GM20431 (cell line): ENCODE results near the gene RSPH1.

Source experiments
- in situ Hi-C: fragments of 300-500 bp; cut with MseI, MboI; formaldehyde crosslinking; loops from one replicate; pipeline ENCODE4 v1.15.0; 2020; ENCODE audit warnings: low sequenced_read_pairs; ENCODE audit not compliant: unreplicated experiment

Gene RSPH1

DNA sequence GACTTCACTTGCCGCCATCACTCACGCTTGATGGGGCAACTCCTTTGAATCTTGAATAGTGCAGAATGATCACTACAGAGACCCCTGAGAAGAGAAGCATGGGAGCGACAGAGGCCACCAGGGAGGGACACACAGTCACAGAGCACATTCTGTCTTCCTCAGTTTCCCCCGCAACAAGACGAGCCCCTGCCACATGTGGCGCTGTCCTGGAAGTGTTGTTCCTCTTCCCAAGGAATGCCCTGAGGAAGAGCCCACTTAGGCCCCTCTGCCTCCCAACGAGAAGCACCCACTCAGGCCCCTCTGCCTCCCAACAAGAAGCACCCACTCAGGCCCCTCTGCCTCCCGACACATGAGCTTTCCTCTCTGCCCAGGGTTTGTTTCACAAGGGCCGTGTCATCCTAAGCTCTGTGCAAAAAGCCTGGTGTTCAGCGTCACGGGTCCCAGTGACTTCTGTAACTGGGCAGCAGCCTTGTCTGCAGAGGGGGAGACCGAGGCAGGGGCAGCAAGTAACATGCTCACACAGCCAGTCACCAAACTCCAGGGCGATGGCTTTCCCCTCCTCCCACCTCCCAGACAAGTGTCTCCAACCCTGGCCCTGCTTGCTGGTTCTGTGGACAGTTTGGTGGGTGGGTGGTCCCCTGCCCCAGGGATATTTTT is 37.4 kb upstream of the RSPH1 start:
- in situ Hi-C loops = no loop called here

DNA sequence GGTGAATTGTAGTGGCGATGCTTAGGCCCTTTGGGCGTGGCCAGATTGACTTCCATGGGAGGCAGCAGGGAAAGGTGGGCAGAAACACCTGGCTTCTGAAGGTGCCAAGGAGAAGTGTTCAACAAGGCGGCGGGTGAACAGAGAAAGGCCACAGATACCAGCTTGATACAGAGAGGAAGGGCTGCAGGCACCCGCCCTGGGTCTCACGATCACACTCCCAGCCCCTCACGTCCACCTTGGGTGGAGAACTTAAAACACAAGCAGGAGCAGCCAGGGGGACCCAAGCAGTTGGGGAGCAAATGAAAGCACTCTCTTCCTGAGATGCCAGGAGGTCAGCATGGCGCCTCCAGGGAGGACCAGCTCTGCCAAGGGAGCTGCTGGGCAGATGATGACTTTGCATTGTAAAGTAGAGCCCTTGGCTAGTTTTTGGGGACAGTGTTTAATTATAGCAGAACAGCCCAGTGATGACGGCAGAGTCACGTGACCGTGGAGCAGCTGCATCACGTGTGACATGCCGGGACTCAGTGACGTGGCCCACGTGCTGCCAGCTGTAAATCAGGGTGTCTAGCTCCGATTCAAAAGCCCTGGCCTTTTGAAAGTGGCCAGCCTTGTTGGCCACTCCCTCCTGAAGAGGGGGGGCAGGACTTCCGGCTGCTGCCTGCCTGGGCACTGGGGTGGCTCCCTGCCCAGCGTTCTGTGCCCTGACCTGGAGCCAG is 36.6 kb upstream of the RSPH1 start:
- in situ Hi-C loops = no loop called here

DNA sequence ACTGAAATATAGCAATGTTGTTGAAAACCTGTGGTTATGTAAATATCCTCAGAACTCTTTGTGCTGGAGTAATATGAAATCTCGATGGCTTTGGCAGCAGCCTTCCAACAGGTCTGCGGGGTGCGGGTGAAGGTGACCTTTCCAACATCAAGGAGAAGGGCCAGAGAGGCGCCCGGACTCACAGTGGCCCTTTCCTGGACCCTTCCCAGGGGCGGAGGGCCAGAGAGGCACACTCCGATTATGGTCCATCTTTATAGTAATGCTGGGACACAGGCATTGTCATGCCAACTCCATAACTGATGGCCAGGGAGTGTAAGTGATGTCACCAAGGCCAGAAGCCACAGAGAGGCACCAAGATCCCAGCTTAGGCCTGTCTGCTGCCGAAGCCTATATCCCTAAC is 35.7 kb upstream of the RSPH1 start:
- in situ Hi-C loops = no loop called here

DNA sequence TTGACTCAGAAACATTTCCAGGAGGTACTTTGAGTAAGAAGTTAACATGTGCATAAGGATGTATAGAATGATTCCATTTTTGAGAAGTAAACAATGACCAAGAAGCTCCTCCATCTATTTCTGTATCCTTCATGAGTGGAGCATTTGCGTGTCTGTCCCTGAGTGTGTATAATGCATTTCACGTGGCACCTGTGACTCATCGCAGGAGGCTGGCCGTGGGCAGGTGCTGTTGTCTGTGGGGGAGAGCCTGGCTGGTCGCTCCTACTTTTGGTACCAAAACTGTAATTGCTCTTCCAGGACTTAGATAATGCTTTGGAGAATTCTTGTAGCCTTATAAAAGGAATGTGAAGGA is 34.1 kb upstream of the RSPH1 start:
- in situ Hi-C loops = no loop called here

DNA sequence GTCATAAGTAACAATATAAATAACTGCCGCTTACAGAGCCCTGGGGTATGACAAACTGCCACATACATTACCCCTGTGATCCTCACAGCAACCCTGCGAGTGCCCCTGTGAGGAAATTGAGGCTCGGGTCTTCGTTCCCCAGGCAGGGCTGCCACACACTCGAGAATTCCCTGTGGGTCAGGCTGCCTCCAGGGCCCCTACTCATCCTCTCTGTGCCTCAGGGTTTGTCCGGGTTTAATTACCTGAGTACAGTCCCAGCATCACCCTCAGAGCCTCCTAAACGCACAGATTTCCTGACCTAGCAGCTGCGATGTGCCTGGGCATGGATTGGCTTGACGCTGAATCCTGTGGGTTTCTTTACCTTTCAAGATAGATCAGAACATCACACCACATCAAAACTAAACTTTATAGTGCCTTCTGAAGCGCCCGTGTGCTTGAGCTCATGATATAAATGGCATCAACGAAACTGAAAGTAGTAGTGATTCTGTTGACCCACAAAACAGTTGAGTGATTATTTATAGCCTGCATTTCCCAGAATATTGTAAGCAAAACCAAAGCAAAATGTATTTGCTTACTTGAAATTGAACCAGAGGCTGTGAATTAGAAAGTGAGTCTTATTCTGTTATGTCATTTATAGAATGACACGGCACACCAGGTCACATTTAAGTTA is 31.6 kb upstream of the RSPH1 start:
- in situ Hi-C loops = no loop called here

DNA sequence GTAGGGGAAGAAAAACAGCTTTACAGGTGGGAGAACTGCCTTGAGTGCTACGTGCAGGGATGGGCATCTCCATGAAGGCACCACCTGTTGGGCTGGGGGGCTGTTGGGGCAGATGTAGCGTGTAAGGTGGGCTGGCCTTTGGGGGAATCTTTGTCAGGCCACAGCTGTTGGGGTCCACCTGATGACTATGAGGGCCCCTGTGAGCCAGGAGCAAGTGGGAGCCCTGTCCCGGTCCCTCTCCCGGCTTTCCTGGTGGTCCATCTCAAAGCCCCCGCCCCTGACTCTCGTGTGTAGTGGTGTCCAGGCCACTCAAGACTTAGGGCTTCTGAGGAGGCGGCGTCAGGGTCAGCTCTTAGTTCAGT is 31.1 kb upstream of the RSPH1 start:
- in situ Hi-C loops = no loop called here

DNA sequence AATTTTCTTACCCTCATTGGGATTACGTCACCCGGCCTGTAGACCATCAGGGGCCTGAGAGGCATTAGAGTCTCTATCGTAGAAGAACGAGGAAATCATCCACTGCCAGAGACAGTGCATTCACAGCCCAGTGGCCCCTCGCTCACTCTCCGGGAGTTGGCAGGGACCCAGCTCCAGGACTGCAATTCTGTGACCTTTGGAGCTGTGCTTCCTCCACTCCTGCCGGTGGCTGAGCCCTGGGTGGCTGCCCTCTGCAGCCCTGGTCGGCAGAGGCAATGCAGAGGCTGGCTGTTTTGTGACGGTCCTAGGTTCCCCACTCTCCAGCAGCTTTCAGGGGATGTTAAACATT is 30.3 kb upstream of the RSPH1 start:
- in situ Hi-C loops = no loop called here

DNA sequence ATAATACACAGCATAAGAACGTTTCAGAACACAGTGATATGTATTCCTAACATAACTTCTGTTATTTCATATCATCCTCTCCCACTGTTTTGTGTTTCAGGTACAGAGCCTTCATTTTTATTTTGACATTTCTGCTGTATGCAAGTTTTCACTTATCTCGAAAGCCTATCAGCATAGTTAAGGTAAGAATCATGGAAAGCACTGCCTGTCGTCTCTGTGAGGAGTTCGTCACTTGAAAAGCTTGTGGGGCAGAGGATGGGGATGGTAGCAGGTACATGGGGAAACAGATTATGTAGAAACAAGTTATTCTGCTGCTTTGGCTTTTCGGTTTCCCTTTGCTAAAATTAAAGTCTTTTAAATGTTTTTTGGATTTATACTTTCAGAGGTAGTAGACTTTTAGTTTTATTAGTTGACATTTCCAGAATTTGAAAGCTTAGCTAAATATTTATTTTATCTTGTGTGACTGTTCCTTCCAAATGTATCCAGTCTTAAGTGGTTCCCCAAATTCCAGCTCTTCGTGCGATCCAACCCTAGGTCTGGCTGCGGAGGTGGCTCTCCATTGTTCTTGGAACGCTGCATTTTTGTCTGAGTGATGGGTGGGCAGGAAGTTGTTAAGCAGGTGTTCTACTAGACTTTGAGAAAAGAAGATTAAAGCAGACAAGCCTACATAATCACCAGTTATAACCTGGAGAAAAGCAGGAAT is 29.8 kb upstream of the RSPH1 start:
- in situ Hi-C loops = no loop called here

DNA sequence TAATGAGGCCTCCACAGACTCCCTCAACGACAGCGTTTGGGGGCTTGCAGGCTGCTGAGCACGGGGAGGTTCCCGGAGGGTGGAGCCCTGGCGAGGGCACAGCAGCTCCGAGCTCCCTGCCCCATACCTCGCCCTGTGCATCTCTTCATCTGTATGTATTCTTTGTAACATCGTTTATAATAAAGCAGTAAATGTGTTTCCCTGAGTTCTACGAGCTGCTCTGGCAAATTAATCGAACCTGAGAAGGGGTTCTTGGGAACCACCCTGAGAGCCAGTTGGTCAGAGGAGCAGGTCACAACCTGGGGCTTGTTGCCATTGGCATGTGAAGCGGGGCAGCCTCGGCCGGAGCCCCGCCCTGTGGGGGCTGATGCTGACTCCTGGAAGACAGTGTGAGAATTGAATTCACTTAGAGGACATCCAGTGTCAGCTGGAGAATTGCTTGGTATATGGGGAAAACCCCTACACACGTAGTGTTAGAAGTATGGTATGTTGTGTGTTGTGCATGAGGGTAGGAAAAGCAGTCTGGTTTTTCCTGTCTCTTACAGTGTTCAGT is 29.1 kb upstream of the RSPH1 start:
- in situ Hi-C loops = no loop called here

DNA sequence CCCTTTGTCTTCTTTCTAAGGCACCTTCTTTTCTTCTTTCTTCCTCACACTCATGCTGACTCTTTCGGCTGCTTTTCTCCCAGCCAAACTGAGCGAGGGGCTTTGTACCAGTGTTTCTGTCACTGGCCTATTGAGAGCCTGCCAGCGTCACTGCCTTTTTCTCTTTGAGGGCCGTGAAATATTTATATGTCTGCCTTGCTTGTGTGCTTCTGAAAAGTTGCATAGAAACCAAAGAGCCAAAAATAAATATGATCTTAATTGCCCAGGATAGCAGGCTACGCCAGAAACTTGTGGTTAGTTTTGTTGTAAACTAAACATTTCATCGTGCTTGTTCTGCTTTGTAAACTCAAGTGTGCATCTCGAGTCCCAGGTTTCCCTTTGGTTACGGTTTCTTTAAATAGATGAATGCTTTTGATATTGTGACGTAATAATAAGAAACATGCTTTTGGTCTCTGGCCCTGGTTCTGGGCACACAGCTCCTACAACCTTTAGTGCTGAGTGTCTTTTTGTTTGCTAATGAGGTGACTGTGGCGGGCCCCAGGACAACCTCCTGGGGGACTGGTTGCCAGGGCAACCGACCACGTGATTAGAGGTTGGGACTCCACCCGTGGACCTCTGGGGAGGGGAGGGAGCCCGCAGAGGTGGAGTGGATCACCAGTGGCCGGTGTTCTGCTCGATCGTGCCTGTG is 28.5 kb upstream of the RSPH1 start:
- in situ Hi-C loops = no loop called here

DNA sequence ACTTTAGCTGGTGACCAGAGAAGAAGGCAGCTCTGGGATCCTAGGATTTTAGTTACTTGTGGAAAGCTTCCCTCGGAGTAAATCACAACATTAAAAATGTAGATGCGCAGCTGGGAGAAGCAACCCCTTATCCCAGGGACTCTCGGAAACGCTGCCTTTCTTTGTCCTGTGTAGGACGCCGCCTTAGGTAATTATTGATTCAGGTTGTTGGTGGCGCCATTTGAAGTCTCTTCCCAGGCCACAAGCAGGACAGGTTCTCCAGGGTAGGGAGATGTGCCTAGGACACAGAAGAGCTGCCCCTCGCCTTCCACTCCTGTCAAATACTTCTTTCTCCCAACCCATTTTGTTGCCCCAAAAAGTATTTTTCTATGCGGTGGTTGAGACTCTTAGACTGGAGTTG is 27.9 kb upstream of the RSPH1 start:
- in situ Hi-C loops = no loop called here

DNA sequence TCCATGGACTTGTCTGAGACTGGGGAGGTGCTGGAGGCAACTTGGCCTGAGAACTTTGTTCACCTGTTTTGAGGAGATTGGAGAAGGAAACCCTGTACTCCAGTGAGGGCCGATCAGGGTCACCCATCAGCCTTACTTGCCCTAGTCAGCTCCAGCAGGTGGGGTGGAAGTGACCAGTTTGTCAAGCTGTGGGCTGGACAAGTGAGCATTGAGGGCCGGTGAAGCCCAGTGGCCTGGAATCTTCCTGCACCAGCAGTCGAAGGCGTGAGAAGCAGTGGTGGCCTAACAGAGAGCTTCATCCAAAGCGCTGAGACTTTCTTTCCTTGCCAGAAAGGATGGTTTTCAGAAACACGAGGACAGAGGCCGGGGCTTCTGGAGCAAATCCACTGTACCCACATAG is 27.2 kb upstream of the RSPH1 start:
- in situ Hi-C loops = no loop called here

DNA sequence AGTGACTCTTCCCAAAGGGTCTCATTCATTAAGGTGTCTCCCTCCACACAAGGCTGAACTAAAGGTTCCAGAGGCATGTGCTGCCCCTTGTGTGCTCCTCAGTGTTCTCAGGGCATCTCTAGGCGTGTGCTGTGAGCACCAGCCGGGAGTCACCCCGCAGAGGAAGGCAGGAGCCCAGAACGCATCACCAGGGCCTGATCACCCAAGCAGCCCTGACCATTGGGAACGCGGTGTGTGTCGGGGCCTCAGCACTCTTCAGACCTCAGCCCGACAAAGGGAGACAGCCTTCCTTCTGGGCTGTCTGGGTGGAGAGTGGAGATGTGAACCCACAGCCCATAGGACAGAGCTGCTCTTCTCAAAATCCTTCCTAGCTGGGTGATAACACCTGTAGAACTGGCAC is 26.7 kb upstream of the RSPH1 start:
- in situ Hi-C loops = no loop called here

DNA sequence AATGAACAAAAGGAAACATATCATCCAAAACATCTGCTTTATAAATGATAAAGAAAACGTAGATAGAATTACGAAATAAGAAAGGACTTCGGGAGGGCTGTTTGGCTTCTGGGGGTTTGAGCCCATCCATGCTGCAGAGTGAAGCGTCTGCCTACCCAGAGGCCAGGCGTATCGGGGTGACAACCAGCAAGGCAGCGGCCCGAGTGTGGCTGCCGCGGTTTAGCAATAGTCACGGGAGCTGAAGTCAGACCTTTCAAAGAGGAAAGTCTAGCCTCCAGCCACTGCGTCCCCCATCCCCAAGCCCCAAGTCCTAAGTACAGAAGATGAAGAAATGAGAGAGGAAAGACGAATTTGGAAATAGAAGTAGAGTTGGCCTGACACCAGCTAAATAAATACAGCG is 26.2 kb upstream of the RSPH1 start:
- in situ Hi-C loops = no loop called here

DNA sequence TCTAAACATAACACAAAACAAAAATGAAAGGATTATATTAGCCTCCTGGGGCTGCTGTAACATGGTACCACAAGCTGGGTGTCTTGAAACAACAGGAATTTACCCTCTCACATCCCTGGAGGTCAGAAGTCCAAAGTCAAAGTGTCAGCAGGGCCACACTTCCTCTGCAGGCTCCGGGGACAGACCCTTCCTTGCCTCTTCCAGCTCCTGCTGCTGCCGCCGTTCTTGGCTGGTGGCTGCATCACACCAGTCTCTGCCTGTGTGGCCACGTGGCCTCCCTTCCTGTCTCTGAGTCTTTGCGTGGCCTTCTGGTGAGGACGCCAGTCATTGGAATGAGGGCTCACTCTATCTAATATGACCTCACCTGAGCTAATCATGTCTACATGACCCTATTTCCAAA is 25.8 kb upstream of the RSPH1 start:
- in situ Hi-C loops = no loop called here

DNA sequence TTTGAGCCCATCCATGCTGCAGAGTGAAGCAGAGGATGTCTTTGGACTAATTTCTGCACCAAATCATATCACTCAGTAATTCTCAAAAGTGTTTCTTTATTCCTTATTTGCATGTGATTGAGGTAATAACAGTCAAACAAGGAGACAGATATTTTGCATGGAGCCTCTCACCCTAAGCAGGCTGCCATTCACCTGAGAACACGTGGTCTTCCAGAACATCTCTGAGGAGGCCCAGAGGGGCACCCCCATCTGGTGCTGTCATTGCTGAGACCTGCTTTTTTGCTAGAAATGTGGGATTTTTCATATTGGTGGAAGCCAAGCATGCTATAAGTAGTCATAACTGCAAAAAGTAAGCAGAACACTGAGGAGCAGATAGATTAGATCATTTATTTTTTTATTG is 25.4 kb upstream of the RSPH1 start:
- in situ Hi-C loops = no loop called here

DNA sequence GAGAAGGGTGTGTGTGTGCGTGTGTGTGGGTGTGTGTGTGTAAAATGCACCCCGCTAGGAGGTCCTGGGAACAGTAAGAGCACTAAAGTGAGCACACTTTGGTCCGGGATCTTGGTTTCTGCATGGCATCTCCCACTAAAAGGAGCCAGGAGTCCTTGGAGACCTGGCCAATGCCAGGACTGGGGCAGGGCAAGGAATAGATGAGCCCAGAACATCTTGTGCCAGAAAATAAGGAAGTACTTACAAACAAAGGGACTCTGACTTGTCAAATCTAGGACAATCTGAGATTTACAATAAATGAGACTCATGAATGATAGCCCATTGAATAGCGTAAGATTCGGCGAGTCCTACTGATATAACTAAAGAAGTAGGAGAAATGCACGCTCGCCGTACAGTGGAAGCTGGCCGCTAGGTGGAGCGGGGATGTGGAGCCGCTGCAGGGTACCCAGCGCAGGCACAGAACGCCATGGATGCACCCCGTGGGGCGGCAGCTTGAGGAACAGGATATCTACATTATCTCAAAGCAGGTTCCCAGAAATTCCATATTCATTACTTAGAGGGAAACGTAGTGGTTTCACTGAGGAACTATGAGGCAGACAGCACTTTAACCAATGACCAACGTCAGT is 24.7 kb upstream of the RSPH1 start:
- in situ Hi-C loops = no loop called here

DNA sequence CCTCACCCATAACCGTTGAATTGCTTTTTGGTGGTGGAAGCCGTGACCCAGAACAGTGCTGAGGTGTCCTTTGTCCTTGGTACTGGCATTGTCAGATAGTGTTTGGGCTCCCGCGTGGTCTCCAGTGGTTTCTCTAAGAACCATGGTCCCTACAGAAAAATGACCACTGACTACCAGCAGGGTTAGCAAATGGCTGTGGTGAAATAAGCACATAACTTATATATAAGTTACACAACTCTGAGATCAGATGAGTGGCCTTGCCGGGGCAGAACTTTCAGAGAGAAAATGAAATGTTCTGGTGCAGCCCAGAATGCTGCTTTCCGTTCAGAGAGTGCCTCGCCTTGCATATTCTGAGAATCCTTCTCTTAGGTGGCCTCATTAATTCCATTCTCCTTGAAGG is 22.6 kb upstream of the RSPH1 start:
- in situ Hi-C loops = no loop called here

DNA sequence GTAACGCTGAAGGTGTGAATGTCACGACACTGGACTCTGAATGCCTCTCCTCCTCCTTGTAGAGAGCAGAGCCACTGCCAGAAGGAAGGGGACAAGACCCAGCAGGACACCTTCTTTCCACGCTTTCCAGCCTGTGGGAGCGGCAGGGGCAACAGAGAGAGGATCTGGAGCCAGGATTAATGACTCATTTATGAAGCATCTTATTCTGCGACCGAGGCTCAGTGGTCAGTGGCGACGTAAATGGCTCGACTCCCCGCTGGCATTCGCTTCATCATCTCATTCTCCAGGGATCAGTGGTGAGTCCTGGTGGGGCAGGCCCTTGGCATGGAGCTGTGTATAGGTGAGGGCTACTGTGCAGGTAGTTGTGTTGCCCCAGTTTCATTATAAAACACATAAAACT is 22.2 kb upstream of the RSPH1 start:
- in situ Hi-C loops = no loop called here
